Epithelial cell of esophagus (primary cell): ENCODE measurements around the gene TMEM41B.

Source experiments
- DNase-seq: peaks from one replicate; pipeline ENCODE4 v3.0.0; 2010; ENCODE audit warnings: low read depth
- H3K4me3 ChIP-seq: 2 replicates; pipeline ENCODE4 v1.5.1; 2011; ENCODE audit warnings: mild to moderate bottlenecking, low read length, control low read depth
- CTCF ChIP-seq: IDR thresholded peaks from 2 replicates; pipeline ENCODE4 v1.5.1; 2011; ENCODE audit warnings: low read depth, mild to moderate bottlenecking, low read length, control low read depth, inconsistent platforms; ENCODE audit not compliant: insufficient read depth; ENCODE audit errors: missing control alignments

The TMEM41B gene

GRCh38 chr11:9301720-9302119 lies 12.7 kb downstream of the TMEM41B start:
- DNase-seq, result no peak
- H3K4me3 ChIP-seq, result no peak overlapping the region
- TF ChIP-seq CTCF, result no peak

GRCh38 chr11:9293646-9294045 lies 20.7 kb downstream of the TMEM41B start:
- DNase-seq, result no peak
- no peak for TF ChIP-seq CTCF
- no peak overlapping the region for H3K4me3 ChIP-seq

- no peak for DNase-seq
- no peak overlapping the region for H3K4me3 ChIP-seq
- no peak for TF ChIP-seq CTCF
These were observed 28.4 kb downstream of the TMEM41B start for GRCh38 chr11:9285850-9286587.

GRCh38 chr11:9280655-9281301 lies 33.6 kb downstream of the TMEM41B start:
- no peak overlapping the region for H3K4me3 ChIP-seq
- TF ChIP-seq CTCF, result no peak
- DNase-seq, result peak; percentile 50

- H3K4me3 ChIP-seq, result no peak overlapping the region
- no peak for TF ChIP-seq CTCF
- peak; percentile 27 for DNase-seq
These were observed 37.2 kb downstream of the TMEM41B start for GRCh38 chr11:9277176-9277575.

GRCh38 chr11:9276571-9276970 lies 37.8 kb downstream of the TMEM41B start:
- peak; percentile 13 for DNase-seq
- no peak for TF ChIP-seq CTCF
- H3K4me3 ChIP-seq, result no peak overlapping the region
